GM23248 (cell line): ENCODE results near the gene PTGES2. TPM values are rescaled to one million over a fixed set of nuclear protein-coding genes. Genes with fewer than 3 reads are reported as not detected.

Source experiments
- DNase-seq: peaks from one replicate; pipeline ENCODE4 v3.0.0-alpha.2; 2015
- H2AFZ ChIP-seq: fragments of 200-600 bp; sonication (generic); 2 replicates; pipeline ENCODE4 v1.6.1; 2016; ENCODE audit warnings: antibody characterized with exemption
- H3F3A ChIP-seq: fragments of 200-600 bp; sonication (generic); 2 replicates; pipeline ENCODE4 v1.6.1; 2016; ENCODE audit warnings: mild to moderate bottlenecking, antibody characterized with exemption, mixed run types; ENCODE audit not compliant: insufficient read depth
- H3K27ac ChIP-seq: fragments of 200-600 bp; sonication (generic); 2 replicates; pipeline ENCODE4 v1.5.1; 2016; ENCODE audit warnings: mild to moderate bottlenecking
- H3K27me3 ChIP-seq: fragments of 200-600 bp; sonication (generic); replicated peaks from 2 replicates; pipeline ENCODE4 v1.6.1; 2016; ENCODE audit warnings: mild to moderate bottlenecking; ENCODE audit not compliant: insufficient read depth
- H3K36me3 ChIP-seq: fragments of 200-600 bp; sonication (generic); 2 replicates; pipeline ENCODE4 v1.6.1; 2016; ENCODE audit warnings: low read depth, mild to moderate bottlenecking
- H3K4me1 ChIP-seq: fragments of 200-600 bp; sonication (generic); 2 replicates; pipeline ENCODE4 v1.6.1; 2016; ENCODE audit warnings: mild to moderate bottlenecking; ENCODE audit not compliant: insufficient read depth
- H3K4me2 ChIP-seq: fragments of 200-600 bp; sonication (generic); one replicate; pipeline ENCODE4 v1.6.1; 2016; ENCODE audit warnings: mild to moderate bottlenecking; ENCODE audit not compliant: unreplicated experiment
- H3K4me3 ChIP-seq: fragments of 200-600 bp; sonication (generic); 2 replicates; pipeline ENCODE4 v1.5.1; 2016; ENCODE audit warnings: mild to moderate bottlenecking
- H3K79me2 ChIP-seq: fragments of 200-600 bp; sonication (generic); 2 replicates; pipeline ENCODE4 v1.6.1; 2016; ENCODE audit warnings: mild to moderate bottlenecking; ENCODE audit not compliant: insufficient read depth
- H3K9ac ChIP-seq: fragments of 200-600 bp; sonication (generic); 2 replicates; pipeline ENCODE4 v1.6.1; 2016; ENCODE audit warnings: mild to moderate bottlenecking
- H3K9me2 ChIP-seq: fragments of 200-600 bp; sonication (generic); 2 replicates; pipeline ENCODE4 v1.6.1; 2016; ENCODE audit warnings: mixed run types, mild to moderate bottlenecking, moderate library complexity; ENCODE audit not compliant: insufficient read depth
- H3K9me3 ChIP-seq: fragments of 200-600 bp; sonication (generic); one replicate; pipeline ENCODE4 v1.6.1; 2017; ENCODE audit warnings: low read depth
- H4K20me1 ChIP-seq: fragments of 200-600 bp; sonication (generic); 2 replicates; pipeline ENCODE4 v1.6.0; 2016; ENCODE audit not compliant: insufficient read depth
- EZH2 ChIP-seq: fragments of 200-600 bp; sonication (generic); IDR thresholded peaks from 2 replicates; pipeline ENCODE4 v1.6.1; 2018; ENCODE audit warnings: antibody characterized with exemption, mild to moderate bottlenecking; ENCODE audit not compliant: insufficient read depth, poor library complexity, severe bottlenecking
- EZH2phosphoT487 ChIP-seq: fragments of 200-600 bp; sonication (generic); IDR thresholded peaks from 2 replicates; pipeline ENCODE4 v1.6.1; 2018; ENCODE audit warnings: antibody characterized with exemption, moderate library complexity, mild to moderate bottlenecking, low read depth; ENCODE audit not compliant: insufficient read depth
- WGBS, 2 experiments: methylation state at CpG; one replicate each; pipeline ENCODE4 v1.1.6; 2015 to 2017; ENCODE audit warnings: low lambda C conversion rate in 2 of 2, low coverage in 1 of 2; ENCODE audit errors: missing lambda C conversion rate in 2 of 2; 5-methylcytosine and 5-hydroxymethylcytosine counted together
- in situ Hi-C: fragments of 300-500 bp; cut with MboI; formaldehyde crosslinking; loops from 2 replicates; pipeline ENCODE4 v1.15.0; 2020
- polyA plus RNA-seq: library from polyadenylated mRNA; unstranded; fragments of >200 nt; fragmentation: Nextera tagmentation; extraction: Ambion mirVana; gene quantifications from 2 replicates; pipeline ENCODE4 v1.2.1, GENCODE V29; 2016
- total RNA-seq: library from RNA; depleted of rRNA; stranded (reverse); fragments of >200 nt; shearing (Covaris generic); gene quantifications from 2 replicates; pipeline ENCODE4 v1.2.3, GENCODE V29; 2014

The PTGES2 gene
- total and polyA plus RNA-seq, 2 experiments from 2014 or later, result 63.3 to 68.6 TPM

DNA sequence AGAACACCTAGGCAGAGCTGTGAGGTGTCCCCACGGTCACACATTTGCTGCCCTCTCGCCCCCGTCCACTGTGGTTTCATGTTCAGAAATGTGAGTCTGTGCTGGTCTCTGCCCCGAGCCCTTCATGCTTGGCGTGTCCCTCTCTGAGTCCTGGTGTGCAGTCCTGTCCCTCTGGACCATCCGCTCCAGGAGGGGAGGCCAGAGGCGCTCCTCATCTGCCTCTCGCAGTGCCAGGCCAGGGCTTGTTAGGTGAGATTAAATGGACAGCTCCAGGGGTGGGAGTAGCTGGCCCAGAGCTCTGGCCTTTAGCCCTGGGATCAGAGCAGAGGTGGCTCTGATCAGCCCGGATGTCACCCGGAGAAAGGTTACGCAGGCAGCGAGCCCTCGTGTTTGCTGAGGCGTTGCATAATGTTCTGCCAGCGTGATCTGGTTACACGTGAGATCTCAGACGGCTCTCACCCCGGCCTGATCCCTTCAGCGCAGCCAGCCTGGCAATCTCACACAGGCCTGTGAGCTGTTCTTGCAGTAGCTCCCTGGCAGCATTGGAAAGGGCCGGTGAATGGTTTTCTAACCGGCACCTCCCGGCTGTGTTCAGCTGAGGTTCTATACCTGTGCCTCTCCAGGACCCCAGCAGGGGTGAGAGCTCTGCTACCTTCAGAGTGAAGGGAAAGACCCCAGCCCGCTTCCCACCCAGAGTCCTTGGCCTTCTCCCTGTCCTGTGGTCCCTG lies 24.5 kb downstream of the PTGES2 start:
- in situ Hi-C loops, result loop anchor here (10.0 kb wide), 1 partner anchor 158 kb away; no protein-coding TSS in a partner anchor
- no peak overlapping the region for H3K9ac ChIP-seq
- peaks cover 17% of the 10 kb centered on the region; the same call in 1 of the 2 replicates for H3K36me3 ChIP-seq
- H3K9me2 ChIP-seq, result no peaks in the 10 kb centered on the region
- no peaks in the 10 kb centered on the region for H4K20me1 ChIP-seq
- H3K4me1 ChIP-seq, result peaks cover 14% of the 10 kb centered on the region
- no peak for DNase-seq
- H3K9me3 ChIP-seq, result no peaks in the 10 kb centered on the region
- H2AFZ ChIP-seq, result no peak overlapping the region
- no peak overlapping the region for H3K4me2 ChIP-seq
- H3F3A ChIP-seq, result peaks cover 13% of the 10 kb centered on the region
- TF ChIP-seq EZH2 (no peak), EZH2phosphoT487 (no peak)
- no peaks in the 10 kb centered on the region for H3K27me3 ChIP-seq
- H3K27ac ChIP-seq, result no peak overlapping the region
- peaks cover 40% of the 10 kb centered on the region for H3K79me2 ChIP-seq
- WGBS, 2 experiments, result 93 to 95% methylated on average over 23 of the region's 23 CpGs
- H3K4me3 ChIP-seq, result no peak overlapping the region

DNA sequence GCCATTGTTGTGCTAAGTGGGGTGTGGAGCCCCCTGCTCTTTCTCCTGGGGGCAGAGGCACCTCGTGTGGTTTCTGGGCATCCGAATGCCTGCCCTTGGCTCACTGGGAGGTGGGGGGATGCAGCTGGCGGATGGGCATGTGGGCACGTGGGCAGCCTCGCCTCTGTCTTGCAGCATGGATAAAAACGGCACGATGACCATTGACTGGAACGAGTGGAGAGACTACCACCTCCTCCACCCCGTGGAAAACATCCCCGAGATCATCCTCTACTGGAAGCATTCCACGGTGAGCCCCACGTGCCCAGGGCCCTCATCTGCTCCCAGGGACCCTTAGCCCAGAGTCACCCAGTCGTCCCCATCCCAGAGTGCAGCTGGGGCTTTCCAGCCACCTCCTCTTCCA lies 25.3 kb downstream of the PTGES2 start:
- Histone ChIP-seq H3K27me3 (no peaks in the 10 kb centered on the region), H4K20me1 (no peaks in the 10 kb centered on the region), H3F3A (peaks cover 21% of the 10 kb centered on the region), H3K4me1 (peaks cover 21% of the 10 kb centered on the region), H3K9me2 (no peaks in the 10 kb centered on the region), H3K9ac (no peak overlapping the region), H3K9me3 (no peaks in the 10 kb centered on the region), H3K27ac (no peak overlapping the region), H3K79me2 (peaks cover 47% of the 10 kb centered on the region), H3K4me2 (no peak overlapping the region), H2AFZ (no peak overlapping the region), H3K36me3 (peaks cover 17% of the 10 kb centered on the region; the same call in 1 of the 2 replicates), H3K4me3 (no peak overlapping the region)
- DNase-seq, result no peak
- no peak for TF ChIP-seq EZH2
- TF ChIP-seq EZH2phosphoT487, result no peak
- in situ Hi-C loops, result loop anchor here (10.0 kb wide), 1 partner anchor 157 kb away; no protein-coding TSS in a partner anchor
- WGBS, 2 experiments, result 79 to 85% methylated on average over 13 of the region's 13 CpGs

DNA sequence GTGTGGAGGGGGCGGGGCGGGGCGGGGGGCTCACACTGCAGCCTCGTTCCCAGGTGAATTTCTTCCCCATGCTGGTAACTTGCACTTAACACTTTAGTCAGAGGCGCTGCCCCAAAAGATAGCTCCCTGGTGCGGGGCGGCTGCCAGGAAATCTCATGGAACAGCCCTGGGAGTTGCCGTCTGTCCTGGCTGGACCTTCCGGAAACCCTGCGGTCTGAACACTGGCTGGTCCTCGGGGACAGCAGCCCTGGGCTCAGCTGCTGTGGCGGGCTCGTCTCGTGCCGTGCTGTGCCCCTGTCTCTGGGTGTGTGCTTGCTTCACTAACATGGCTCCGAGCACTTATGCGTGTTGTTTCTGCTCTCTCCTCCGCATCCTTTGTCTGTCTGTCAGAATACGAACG lies 25.8 kb downstream of the PTGES2 start:
- H2AFZ ChIP-seq, result no peak overlapping the region
- H3K36me3 ChIP-seq, result peaks cover 17% of the 10 kb centered on the region; the same call in 1 of the 2 replicates
- no peaks in the 10 kb centered on the region for H3K27me3 ChIP-seq
- peaks cover 21% of the 10 kb centered on the region for H3F3A ChIP-seq
- peaks cover 52% of the 10 kb centered on the region for H3K79me2 ChIP-seq
- no peak overlapping the region for H3K4me2 ChIP-seq
- 90 to 94% methylated on average over 17 to 20 of the region's 20 CpGs for WGBS, 2 experiments
- H3K9me2 ChIP-seq, result no peaks in the 10 kb centered on the region
- no peaks in the 10 kb centered on the region for H4K20me1 ChIP-seq
- no peak for TF ChIP-seq EZH2phosphoT487
- no peak for TF ChIP-seq EZH2
- H3K4me1 ChIP-seq, result peaks cover 21% of the 10 kb centered on the region
- in situ Hi-C loops, result loop anchor here (10.0 kb wide), 1 partner anchor 157 kb away; no protein-coding TSS in a partner anchor
- DNase-seq, result no peak
- no peak overlapping the region for H3K27ac ChIP-seq
- H3K9me3 ChIP-seq, result no peaks in the 10 kb centered on the region
- H3K9ac ChIP-seq, result no peak overlapping the region
- no peak overlapping the region for H3K4me3 ChIP-seq

DNA sequence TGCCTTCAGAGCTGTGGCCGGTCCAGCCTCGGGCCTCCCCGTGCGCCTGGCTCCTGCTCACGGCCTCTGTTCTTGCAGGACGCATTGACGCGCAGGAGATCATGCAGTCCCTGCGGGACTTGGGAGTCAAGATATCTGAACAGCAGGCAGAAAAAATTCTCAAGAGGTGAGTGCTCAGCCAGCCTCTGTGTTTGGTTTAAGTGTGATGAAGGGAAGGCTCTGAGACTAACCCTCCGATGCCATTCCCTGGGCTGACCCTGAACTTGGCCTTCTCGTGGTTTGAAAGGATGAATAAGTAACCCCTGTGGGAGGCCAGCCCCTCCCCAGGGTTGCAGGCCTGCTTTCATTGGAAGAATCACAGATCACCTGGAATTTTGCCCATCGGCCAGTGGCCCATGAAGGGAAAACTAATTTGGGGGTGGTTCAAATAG lies 26.3 kb downstream of the PTGES2 start:
- Histone ChIP-seq H3K9me2 (no peaks in the 10 kb centered on the region), H3K4me1 (peaks cover 21% of the 10 kb centered on the region), H3K9me3 (no peaks in the 10 kb centered on the region), H3K27ac (no peak overlapping the region), H3K27me3 (no peaks in the 10 kb centered on the region), H3K79me2 (peaks cover 57% of the 10 kb centered on the region), H3K4me3 (no peak overlapping the region), H3K9ac (no peak overlapping the region), H3K36me3 (peaks cover 17% of the 10 kb centered on the region; the same call in 1 of the 2 replicates), H2AFZ (no peak overlapping the region), H3F3A (peaks cover 21% of the 10 kb centered on the region), H3K4me2 (no peak overlapping the region), H4K20me1 (no peaks in the 10 kb centered on the region)
- in situ Hi-C loops, result loop anchor here (10.0 kb wide), 1 partner anchor 156 kb away; no protein-coding TSS in a partner anchor
- 86 to 88% methylated on average over 12 of the region's 12 CpGs for WGBS, 2 experiments
- no peak for DNase-seq
- no peak for TF ChIP-seq EZH2phosphoT487
- no peak for TF ChIP-seq EZH2
